ENCODE measurements around the gene ATMIN. TPM values are rescaled to one million over a fixed set of nuclear protein-coding genes. Genes with fewer than 3 reads are reported as not detected.

The ATMIN gene
- total and polyA plus RNA-seq, 2 donors from 2014 or later, result 18.0 to 31.3 TPM

DNA sequence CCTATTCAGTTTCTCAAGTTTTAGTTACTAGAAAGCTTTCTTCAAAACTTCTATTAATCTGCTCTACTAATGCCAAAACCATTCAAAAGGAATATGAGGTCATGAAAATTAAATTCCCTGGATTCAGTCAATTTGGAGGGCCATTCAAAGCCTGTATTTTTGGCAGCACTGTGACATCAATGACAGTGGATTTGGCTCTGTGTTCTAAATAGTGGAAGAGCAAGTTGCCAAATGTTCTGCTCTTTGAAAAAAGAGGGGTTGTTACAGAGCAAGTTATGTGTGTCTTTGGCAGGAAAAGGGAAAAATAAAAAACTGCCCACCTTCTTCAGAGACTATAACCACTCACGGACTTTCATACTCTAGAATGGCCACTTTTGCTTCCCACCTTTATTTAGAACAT lies 44.6 kb downstream of the ATMIN start:
- Histone ChIP-seq H3K9me3 (ENCODE audit: control insufficient read depth in 2 of 3, insufficient read depth in 1 of 3, low read length in 3 of 3) (no peaks in the 10 kb centered on the region), H3K27ac (ENCODE audit: low read depth in 2 of 2, low read length in 2 of 2) (no peak overlapping the region), H3K4me1 (ENCODE audit: control insufficient read depth in 2 of 3, insufficient read depth in 2 of 3, low read depth in 1 of 3, low read length in 3 of 3) (peaks cover 0 to 3% (median 0%) of the 10 kb centered on the region in 3 donors), H3K4me3 (ENCODE audit: low read length in 3 of 3) (no peak overlapping the region), H3K9ac (ENCODE audit: low read length in 3 of 3) (no peak overlapping the region), H3K27me3 (ENCODE audit: control insufficient read depth, insufficient read depth, low read length) (no peaks in the 10 kb centered on the region), H3K36me3 (ENCODE audit: control insufficient read depth in 2 of 3, insufficient read depth in 3 of 3, low read length in 3 of 3) (peaks cover 0 to 5% (median 0%) of the 10 kb centered on the region in 3 donors)
- intact Hi-C loops (cut with DNase I), result no loop called here
- FAIRE-seq (no peak), DNase-seq (no peak)
- TF ChIP-seq, protein P1, sequence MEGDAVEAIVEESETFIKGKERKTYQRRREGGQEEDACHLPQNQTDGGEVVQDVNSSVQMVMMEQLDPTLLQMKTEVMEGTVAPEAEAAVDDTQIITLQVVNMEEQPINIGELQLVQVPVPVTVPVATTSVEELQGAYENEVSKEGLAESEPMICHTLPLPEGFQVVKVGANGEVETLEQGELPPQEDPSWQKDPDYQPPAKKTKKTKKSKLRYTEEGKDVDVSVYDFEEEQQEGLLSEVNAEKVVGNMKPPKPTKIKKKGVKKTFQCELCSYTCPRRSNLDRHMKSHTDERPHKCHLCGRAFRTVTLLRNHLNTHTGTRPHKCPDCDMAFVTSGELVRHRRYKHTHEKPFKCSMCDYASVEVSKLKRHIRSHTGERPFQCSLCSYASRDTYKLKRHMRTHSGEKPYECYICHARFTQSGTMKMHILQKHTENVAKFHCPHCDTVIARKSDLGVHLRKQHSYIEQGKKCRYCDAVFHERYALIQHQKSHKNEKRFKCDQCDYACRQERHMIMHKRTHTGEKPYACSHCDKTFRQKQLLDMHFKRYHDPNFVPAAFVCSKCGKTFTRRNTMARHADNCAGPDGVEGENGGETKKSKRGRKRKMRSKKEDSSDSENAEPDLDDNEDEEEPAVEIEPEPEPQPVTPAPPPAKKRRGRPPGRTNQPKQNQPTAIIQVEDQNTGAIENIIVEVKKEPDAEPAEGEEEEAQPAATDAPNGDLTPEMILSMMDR (IDR thresholded peaks at IDR 0.05; ENCODE audit: borderline replicate concordance, extremely low read depth, insufficient read depth), result no peak

DNA sequence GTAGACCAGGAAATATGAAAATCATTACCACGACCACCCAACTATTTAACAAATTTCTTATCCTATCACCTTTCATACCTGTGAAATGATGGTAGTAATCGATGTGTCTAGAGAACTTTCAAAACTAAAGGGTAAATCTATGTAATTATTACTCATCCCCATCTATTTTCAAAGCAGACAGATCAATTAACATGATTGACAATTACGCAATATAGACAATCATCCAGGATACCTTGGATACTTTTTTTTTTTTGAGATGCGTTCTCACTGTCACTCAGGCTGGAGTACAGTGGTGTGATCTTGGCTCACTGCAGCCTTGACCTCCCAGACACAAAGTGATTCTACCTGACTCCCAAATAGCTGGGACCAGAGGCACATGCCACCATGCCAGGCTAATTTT lies 45.4 kb downstream of the ATMIN start:
- no peak overlapping the region for H3K4me3 ChIP-seq (ENCODE audit: low read length in 3 of 3)
- TF ChIP-seq, protein P1 (IDR thresholded peaks at IDR 0.05; ENCODE audit: borderline replicate concordance, extremely low read depth, insufficient read depth), result no peak
- no peak overlapping the region for H3K9ac ChIP-seq (ENCODE audit: low read length in 3 of 3)
- no peak for FAIRE-seq
- H3K27ac ChIP-seq (ENCODE audit: low read depth in 2 of 2, low read length in 2 of 2), result no peak overlapping the region
- intact Hi-C loops (cut with DNase I), result no loop called here
- H3K9me3 ChIP-seq (ENCODE audit: control insufficient read depth in 2 of 3, insufficient read depth in 1 of 3, low read length in 3 of 3), result no peaks in the 10 kb centered on the region
- peaks cover 0 to 3% (median 0%) of the 10 kb centered on the region in 3 donors for H3K4me1 ChIP-seq (ENCODE audit: control insufficient read depth in 2 of 3, insufficient read depth in 2 of 3, low read depth in 1 of 3, low read length in 3 of 3)
- no peak for DNase-seq
- peaks cover 0 to 5% (median 0%) of the 10 kb centered on the region in 3 donors for H3K36me3 ChIP-seq (ENCODE audit: control insufficient read depth in 2 of 3, insufficient read depth in 3 of 3, low read length in 3 of 3)
- no peaks in the 10 kb centered on the region for H3K27me3 ChIP-seq (ENCODE audit: control insufficient read depth, insufficient read depth, low read length)

DNA sequence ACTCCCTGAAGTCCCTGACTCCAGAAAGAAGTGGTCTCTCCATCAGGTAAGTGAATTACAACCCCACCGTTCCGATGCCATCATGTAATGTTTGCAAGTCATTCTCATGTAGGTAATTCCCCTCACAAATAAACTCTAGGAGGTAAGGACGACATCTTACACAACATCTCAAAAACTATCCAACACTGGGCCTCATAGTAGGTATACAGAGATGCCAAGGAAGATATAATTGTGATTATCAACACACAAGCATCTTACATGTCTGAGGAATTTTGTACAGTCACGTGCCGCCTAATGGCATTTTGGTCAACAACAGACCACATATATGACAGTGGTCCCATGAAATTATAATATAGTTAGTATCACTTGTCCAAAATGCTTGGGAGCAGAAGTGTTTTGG lies 53.2 kb downstream of the ATMIN start:
- FAIRE-seq, result no peak

More for the DNA sequence above, 53.2 kb downstream of the ATMIN start:
- TF ChIP-seq, protein P1 (IDR thresholded peaks at IDR 0.05; ENCODE audit: borderline replicate concordance, extremely low read depth, insufficient read depth), result no peak
- no peak overlapping the region for H3K4me3 ChIP-seq (ENCODE audit: low read length in 3 of 3)
- no peak overlapping the region for H3K9ac ChIP-seq (ENCODE audit: low read length in 3 of 3)
- H3K27ac ChIP-seq (ENCODE audit: low read depth in 2 of 2, low read length in 2 of 2), result no peak overlapping the region
- H3K27me3 ChIP-seq (ENCODE audit: control insufficient read depth, insufficient read depth, low read length), result no peaks in the 10 kb centered on the region
- peaks cover 0 to 7% (median 5%) of the 10 kb centered on the region in 3 donors for H3K36me3 ChIP-seq (ENCODE audit: control insufficient read depth in 2 of 3, insufficient read depth in 3 of 3, low read length in 3 of 3)
- no peak for DNase-seq
- H3K4me1 ChIP-seq (ENCODE audit: control insufficient read depth in 2 of 3, insufficient read depth in 2 of 3, low read depth in 1 of 3, low read length in 3 of 3), result no peaks in the 10 kb centered on the region
- intact Hi-C loops (cut with DNase I), result no loop called here
- no peaks in the 10 kb centered on the region for H3K9me3 ChIP-seq (ENCODE audit: control insufficient read depth in 2 of 3, insufficient read depth in 1 of 3, low read length in 3 of 3)
